Suprapubic skin (tissue), 4 donors: ENCODE data around the gene OR2A2.

Experiments used
- CTCF ChIP-seq, 2 donors: fragments of 200-600 bp in 1 of 2; fragments of 450-650 bp in 1 of 2; sonication (generic) in 1 of 2; IDR thresholded peaks; one replicate each; pipeline ENCODE4 v1.5.1; 2016 to 2019; ENCODE audit warnings: antibody characterized with exemption in 2 of 2, mild to moderate bottlenecking in 1 of 2, moderate library complexity in 1 of 2
- EP300 ChIP-seq: sonication (generic); formaldehyde crosslinking; IDR thresholded peaks from one replicate; pipeline ENCODE4 v1.6.1; 2017; ENCODE audit warnings: antibody characterized with exemption
- POLR2AphosphoS5 ChIP-seq, 3 donors: sonication (generic); formaldehyde crosslinking; IDR thresholded peaks; one replicate each; pipeline ENCODE4 v1.6.1; 2017; ENCODE audit warnings: antibody characterized with exemption in 3 of 3

GRCh38 chr7:144098776-144099175 lies 10.6 kb upstream of the OR2A2 start:
- TF ChIP-seq CTCF (IDR thresholded peaks at IDR 0.05), result no peak
- TF ChIP-seq POLR2AphosphoS5 (IDR thresholded peaks at IDR 0.05), result no peak
- no peak for TF ChIP-seq EP300
